ENCODE measurements around the gene CFAP251. TPM values are rescaled to one million over a fixed set of nuclear protein-coding genes. Genes with fewer than 3 reads are reported as not detected.

CFAP251 gene
- total and polyA plus RNA-seq, 2 of the 13 experiments (the other 11 are each of a cell fraction or from before 2014, with no cell fraction given) = 0.30 to 0.42 TPM

GRCh38 chr12:121933522-121934308 is 15.3 kb downstream of the CFAP251 start (continued):
- TF ChIP-seq IRF9 (CRISPR knock-in tag; IDR thresholded peaks at IDR 0.05; ENCODE audit: borderline replicate concordance) = no peak
- TF ChIP-seq ZNF276 (CRISPR knock-in tag; IDR thresholded peaks at IDR 0.05; ENCODE audit: low read depth) = no peak
- no peak for TF ChIP-seq U2AF2 (IDR thresholded peaks at IDR 0.05; ENCODE audit: low read depth, low read length)

GRCh38 chr12:121934309-121934664 is 15.9 kb downstream of the CFAP251 start:
- BruUV-seq (replicated peaks) = no TSS peak
- ChIA-PET POLR2A (no interaction called here), CTCF (ENCODE audit: low intra/inter-chr PET ratio, low total read pairs) (no interaction called here)
- no peak for FAIRE-seq
- H3K9ac ChIP-seq (ENCODE audit: insufficient read depth, low read depth, low read length) = no peak overlapping the region
- H3K9me3 ChIP-seq (ENCODE audit: low read length) = no peaks in the 10 kb centered on the region
- H3K27ac ChIP-seq (ENCODE audit: extremely low read length, insufficient read depth, low read length) = no peak overlapping the region
- no peak overlapping the region for H3K4me2 ChIP-seq (ENCODE audit: low read depth, low read length)
- intact Hi-C loops (cut with micrococcal nuclease; ENCODE audit: unreplicated experiment) (no loop called here), in situ Hi-C loops (cut with HindIII; ENCODE audit: extremely low pct_ligation_motif_present, low pct_unique_long_range_greater_than_20kb) (no loop called here)
- no peaks in the 10 kb centered on the region for H3K27me3 ChIP-seq (ENCODE audit: control insufficient read depth in 1 of 2, insufficient read depth in 2 of 2, low read length in 2 of 2)
- 94% methylated on average over 2 of the region's 2 CpGs for WGBS (ENCODE audit: low lambda C conversion rate)
- no peak for DNase-seq (ENCODE audit: low spot score)
- H3K4me1 ChIP-seq (ENCODE audit: insufficient read depth, low read length) = peaks cover 17% of the 10 kb centered on the region
- no peaks in the 10 kb centered on the region for H3K36me3 ChIP-seq (replicated peaks in 1 of 2; ENCODE audit: control insufficient read depth in 1 of 2, insufficient read depth in 2 of 2, low read length in 2 of 2)
- H2AFZ ChIP-seq (ENCODE audit: low read length) = no peak overlapping the region
- no peak overlapping the region for H3K4me3 ChIP-seq (replicated peaks in 1 of 3; ENCODE audit: insufficient read depth in 1 of 3, low read depth in 2 of 3, low read length in 3 of 3)
- TF ChIP-seq FOXO1 (CRISPR knock-in tag; IDR thresholded peaks at IDR 0.05) = no peak
- TF ChIP-seq ARID4A (CRISPR knock-in tag; IDR thresholded peaks at IDR 0.05; ENCODE audit: borderline replicate concordance) = no peak
- TF ChIP-seq ZNF772 (CRISPR knock-in tag; IDR thresholded peaks at IDR 0.05) = no peak
- no peaks in the 10 kb centered on the region for H3K79me2 ChIP-seq (ENCODE audit: insufficient read depth, low read length)
- no peaks in the 10 kb centered on the region for H4K20me1 ChIP-seq (ENCODE audit: insufficient read depth, low read length)
- no peak for ATAC-seq
